AG04449 (cell line): ENCODE data around the gene CHP2.
"Not testable (repeated sequence)": the region's sequence is repeated elsewhere in the genome, so short reads cannot be mapped to it uniquely, and the experiment has no call there.

ENCODE experiments used
- CTCF ChIA-PET: fragments of 350-600 bp; formaldehyde crosslinking; extraction: SDS; loops from one replicate; lab custom pipeline; 2021; ENCODE audit warnings: antibody characterized with exemption; lab: Yijun Ruan, JAX
- POLR2A ChIA-PET: fragments of 400-600, 350-600 bp; formaldehyde crosslinking; extraction: SDS; loops from one replicate; lab custom pipeline; 2020; ENCODE audit warnings: antibody characterized with exemption, inconsistent platforms; lab: Yijun Ruan, JAX
- DNase-seq: peaks from one replicate; pipeline ENCODE4 v3.0.0-alpha.2; 2010; ENCODE audit warnings: low read depth, low spot score
- H3K4me3 ChIP-seq: 2 replicates; pipeline ENCODE4 v1.5.1; 2011; ENCODE audit warnings: low read depth, mild to moderate bottlenecking, control low read depth, low read length
- CTCF ChIP-seq: IDR thresholded peaks from one replicate; pipeline ENCODE4 v1.5.1; 2011; ENCODE audit warnings: mild to moderate bottlenecking, moderate library complexity, low read length, control low read depth, inconsistent platforms; ENCODE audit not compliant: insufficient read depth; ENCODE audit errors: missing control alignments

CHP2 gene

GRCh38 chr16:23741675-23742303 is 13.0 kb upstream of the CHP2 start:
- POLR2A ChIA-PET, result no interaction called here
- no peak for TF ChIP-seq CTCF
- DNase-seq, result no peak
- CTCF ChIA-PET, result interaction anchor here (1.0 kb wide), 1 partner anchor 9 kb away, joined by 3 read pairs; no protein-coding TSS in a partner anchor
- no peak overlapping the region for H3K4me3 ChIP-seq

- CTCF ChIA-PET, result interaction anchor here (1.0 kb wide), 1 partner anchor 10 kb away, joined by 3 read pairs; no protein-coding TSS in a partner anchor
- DNase-seq, result no peak
- no peak for TF ChIP-seq CTCF
- H3K4me3 ChIP-seq, result no peak overlapping the region
- POLR2A ChIA-PET, result no interaction called here
Measured at GRCh38 chr16:23742766-23743165, 12.1 kb upstream of the CHP2 start.

- no peak overlapping the region for H3K4me3 ChIP-seq
- CTCF ChIA-PET, result no interaction called here
- POLR2A ChIA-PET, result no interaction called here
- no peak for TF ChIP-seq CTCF
- no peak for DNase-seq
Measured at GRCh38 chr16:23745263-23745662, 9.6 kb upstream of the CHP2 start.

- no peak overlapping the region for H3K4me3 ChIP-seq
- ChIA-PET CTCF (no interaction called here), POLR2A (no interaction called here)
- no peak for TF ChIP-seq CTCF
- DNase-seq, result no peak
Measured at GRCh38 chr16:23748630-23749029, 6.2 kb upstream of the CHP2 start.

GRCh38 chr16:23751053-23751452 is 3.8 kb upstream of the CHP2 start:
- CTCF ChIA-PET, DNase-seq, H3K4me3 ChIP-seq, POLR2A ChIA-PET: not testable (repeated sequence)

- no peak for DNase-seq
- POLR2A ChIA-PET, result no interaction called here
- no peak for TF ChIP-seq CTCF
- CTCF ChIA-PET, result no interaction called here
- no peak overlapping the region for H3K4me3 ChIP-seq
Measured at GRCh38 chr16:23753908-23754593, 775 bp upstream of the CHP2 start.

GRCh38 chr16:23755484-23755809 is 621 bp downstream of the CHP2 start:
- no peak for DNase-seq
- POLR2A ChIA-PET, result no interaction called here
- CTCF ChIA-PET, result no interaction called here

More at GRCh38 chr16:23755484-23755809, 621 bp downstream of the CHP2 start:
- no peak for TF ChIP-seq CTCF
- no peak overlapping the region for H3K4me3 ChIP-seq
